Endothelial cell of umbilical vein (primary cell): ENCODE data around the gene ADGRD1. TPM values are rescaled to one million over a fixed set of nuclear protein-coding genes. Genes with fewer than 3 reads are reported as not detected.

ENCODE experiments used
- BruUV-seq: library from RNA; stranded (reverse); fragments of 400-500 nt; replicated peaks from 2 replicates; lab custom pipeline; 2021; lab: Mats Ljungman, UMichigan
- CTCF ChIA-PET: fragments of 300-600, 350-600 bp; sonication (Branson Sonifier 250); formaldehyde crosslinking; loops from one replicate; lab custom pipeline; 2021; ENCODE audit warnings: antibody characterized with exemption, inconsistent platforms; lab: Charles Lee
- POLR2A ChIA-PET: fragments of 300-600, 350-600 bp; sonication (Branson Sonifier 250); formaldehyde crosslinking; loops from one replicate; lab custom pipeline; 2021; ENCODE audit warnings: antibody characterized with exemption, inconsistent platforms; lab: Charles Lee
- DNase-seq: peaks from one replicate; pipeline ENCODE4 v3.0.0-alpha.2; 2011; ENCODE audit warnings: low read depth, low spot score
- FAIRE-seq: peaks from 2 replicates; lab custom pipeline; 2011; peaks lifted over from hg19 to GRCh38; lab: Jason Lieb, UNC
- H2AFZ ChIP-seq: 2 replicates; pipeline ENCODE4 v1.6.0; 2012; ENCODE audit warnings: low read depth, low read length, control low read depth, inconsistent platforms
- H3K27ac ChIP-seq: 2 replicates; pipeline ENCODE4 v1.5.1; 2011; ENCODE audit warnings: low read depth, mild to moderate bottlenecking, control low read depth, low read length, moderate library complexity; ENCODE audit not compliant: insufficient read depth
- H3K27me3 ChIP-seq, 2 experiments: 2 replicates each; pipeline versions ENCODE4 v1.6.0 to v1.6.1; 2011; ENCODE audit warnings: low read length in 2 of 2, mixed read lengths in 1 of 2; ENCODE audit not compliant: control insufficient read depth in 2 of 2, insufficient read depth in 2 of 2
- H3K36me3 ChIP-seq, 2 experiments: 2 replicates in 1 of 2; 3 replicates in 1 of 2; pipeline ENCODE4 v1.5.1; 2011; ENCODE audit warnings: low read length in 2 of 2, mild to moderate bottlenecking in 1 of 2, moderate library complexity in 1 of 2; ENCODE audit not compliant: control insufficient read depth in 2 of 2, insufficient read depth in 2 of 2; ENCODE audit errors: extremely low read depth in 1 of 2
- H3K4me1 ChIP-seq: 3 replicates; pipeline ENCODE4 v1.5.1; 2011; ENCODE audit warnings: mild to moderate bottlenecking, low read length; ENCODE audit not compliant: control insufficient read depth, insufficient read depth; ENCODE audit errors: extremely low read depth
- H3K4me2 ChIP-seq: 2 replicates; pipeline ENCODE4 v1.6.1; 2011; ENCODE audit warnings: low read length, control low read depth, mixed read lengths; ENCODE audit not compliant: insufficient read depth
- H3K4me3 ChIP-seq, 3 experiments: fragments of 200-600 bp in 1 of 3; sonication (generic), shearing (Covaris generic) in 1 of 3; replicated peaks in 1 of 3; 2 replicates each; pipeline ENCODE4 v1.5.1; 2011 to 2016; ENCODE audit warnings: control low read depth in 3 of 3, low read length in 3 of 3, mild to moderate bottlenecking in 2 of 3, inconsistent platforms in 1 of 3, low read depth in 1 of 3, moderate library complexity in 1 of 3; ENCODE audit not compliant: insufficient read depth in 1 of 3
- H3K79me2 ChIP-seq: 2 replicates; pipeline ENCODE4 v1.6.0; 2012; ENCODE audit warnings: low read length, inconsistent platforms; ENCODE audit not compliant: control insufficient read depth, insufficient read depth
- H3K9ac ChIP-seq: replicated peaks from 2 replicates; pipeline ENCODE3; 2011; ENCODE audit warnings: low read length, control low read depth; ENCODE audit not compliant: insufficient read depth; ENCODE audit errors: extremely low read depth
- H3K9me1 ChIP-seq: replicated peaks from 3 replicates; pipeline ENCODE4 v1.6.0; 2011; ENCODE audit warnings: mild to moderate bottlenecking, low read length; ENCODE audit not compliant: control insufficient read depth, insufficient read depth; ENCODE audit errors: extremely low read depth
- H3K9me3 ChIP-seq: replicated peaks from 2 replicates; pipeline ENCODE4 v1.5.1; 2012; ENCODE audit warnings: low read length, inconsistent platforms; ENCODE audit not compliant: control insufficient read depth, insufficient read depth
- H4K20me1 ChIP-seq: replicated peaks from 2 replicates; pipeline ENCODE3; 2011; ENCODE audit warnings: mild to moderate bottlenecking, low read length; ENCODE audit not compliant: control insufficient read depth, insufficient read depth; ENCODE audit errors: extremely low read depth
- JUN ChIP-seq: IDR thresholded peaks from 2 replicates; pipeline ENCODE4 v1.6.1; 2011; ENCODE audit warnings: borderline replicate concordance, low read depth; ENCODE audit not compliant: insufficient read length, insufficient read depth
- MYC ChIP-seq: IDR thresholded peaks from one replicate; pipeline ENCODE4 v1.6.1; 2011; ENCODE audit warnings: mild to moderate bottlenecking, low read depth, low read length
- POLR2A ChIP-seq: IDR thresholded peaks from 2 replicates; pipeline ENCODE4 v1.6.1; 2012; ENCODE audit warnings: low read depth, mild to moderate bottlenecking, control low read depth, low read length
- POLR2AphosphoS5 ChIP-seq: IDR thresholded peaks from 2 replicates; pipeline ENCODE4 v1.6.1; 2012; ENCODE audit warnings: low read depth, mild to moderate bottlenecking, control low read depth, low read length, moderate library complexity; ENCODE audit not compliant: insufficient read depth
- dilution Hi-C: fragments of 300-500 bp; cut with MboI; formaldehyde crosslinking; loops from one replicate; pipeline ENCODE4 v1.15.0; 2019; ENCODE audit warnings: low sequenced_read_pairs; ENCODE audit not compliant: extremely low pct_ligation_motif_present
- intact Hi-C: fragments of 100-400 bp; cut with micrococcal nuclease; formaldehyde crosslinking; loops from one replicate; pipeline ENCODE4 v1.10.0; 2022
- polyA plus RNA-seq, 4 experiments: library from polyadenylated mRNA; depleted of rRNA in 3 of 4; stranded (reverse) in 3 of 4; unstranded in 1 of 4; fragments of >200 nt; gene quantifications; 2 replicates each; pipeline versions ENCODE4 v1.2.1 to v1.2.3, GENCODE V29; 2011 to 2012; ENCODE audit warnings: missing spikeins in 1 of 4
- total RNA-seq: library from RNA; stranded (reverse); gene quantifications from 2 replicates; pipeline ENCODE4 v1.2.3, GENCODE V29; 2021
- TF ChIP-seq, protein P1 (sequence below), 2 donors: IDR thresholded peaks; 1 replicate in 1 of 2; 2 replicates in 1 of 2; pipeline ENCODE4 v1.5.1; 2011; ENCODE audit warnings: low read length in 2 of 2, mild to moderate bottlenecking in 2 of 2, moderate library complexity in 2 of 2, control low read depth in 1 of 2, inconsistent platforms in 1 of 2, low read depth in 1 of 2; ENCODE audit not compliant: insufficient read depth in 1 of 2; ENCODE audit errors: extremely low read depth in 1 of 2

Gene ADGRD1
- total and polyA plus RNA-seq, 2 donors (not counting 3 experiments of a cell fraction or from before 2014, with no cell fraction given): 0.07 TPM; not detected in 1

DNA sequence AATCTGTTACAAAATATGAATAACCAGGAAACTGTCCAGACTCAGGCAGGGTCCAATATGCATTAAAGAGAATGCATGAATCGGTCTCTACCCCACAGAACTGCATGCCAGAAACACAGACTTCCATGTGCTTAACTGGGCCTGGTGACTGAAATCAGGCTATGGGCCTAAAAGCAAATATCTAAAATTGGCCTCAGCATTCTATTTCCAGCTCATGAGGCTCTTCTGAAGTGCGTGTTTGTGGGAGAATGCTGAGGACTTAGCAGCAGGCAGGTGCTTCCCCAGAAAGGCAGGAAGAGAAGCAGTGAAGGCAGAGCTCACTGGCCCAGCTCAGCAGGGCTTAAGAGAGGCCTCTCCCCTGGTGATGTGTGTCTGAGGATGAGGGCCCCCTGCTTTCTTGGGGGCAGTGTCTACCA lies 48.5 kb downstream of the ADGRD1 start:
- no peaks in the 10 kb centered on the region for H3K36me3 ChIP-seq
- no peaks in the 10 kb centered on the region for H3K79me2 ChIP-seq
- no peak overlapping the region for H2AFZ ChIP-seq
- H3K9me1 ChIP-seq: no peaks in the 10 kb centered on the region
- FAIRE-seq (no peak), DNase-seq (no peak)
- H3K9ac ChIP-seq: no peak overlapping the region
- no TSS peak for BruUV-seq
- H3K4me2 ChIP-seq: no peak overlapping the region
- H3K4me1 ChIP-seq: no peaks in the 10 kb centered on the region
- H3K4me3 ChIP-seq: no peak overlapping the region
- dilution Hi-C loops: no loop called here
- TF ChIP-seq JUN: no peak
- TF ChIP-seq MYC: no peak
- no peaks in the 10 kb centered on the region for H3K9me3 ChIP-seq
- POLR2A ChIA-PET: no interaction called here
- CTCF ChIA-PET: no interaction called here
- H3K27me3 ChIP-seq: no peaks in the 10 kb centered on the region
- no peak overlapping the region for H3K27ac ChIP-seq
- intact Hi-C loops: no loop called here
- H4K20me1 ChIP-seq: no peaks in the 10 kb centered on the region

DNA sequence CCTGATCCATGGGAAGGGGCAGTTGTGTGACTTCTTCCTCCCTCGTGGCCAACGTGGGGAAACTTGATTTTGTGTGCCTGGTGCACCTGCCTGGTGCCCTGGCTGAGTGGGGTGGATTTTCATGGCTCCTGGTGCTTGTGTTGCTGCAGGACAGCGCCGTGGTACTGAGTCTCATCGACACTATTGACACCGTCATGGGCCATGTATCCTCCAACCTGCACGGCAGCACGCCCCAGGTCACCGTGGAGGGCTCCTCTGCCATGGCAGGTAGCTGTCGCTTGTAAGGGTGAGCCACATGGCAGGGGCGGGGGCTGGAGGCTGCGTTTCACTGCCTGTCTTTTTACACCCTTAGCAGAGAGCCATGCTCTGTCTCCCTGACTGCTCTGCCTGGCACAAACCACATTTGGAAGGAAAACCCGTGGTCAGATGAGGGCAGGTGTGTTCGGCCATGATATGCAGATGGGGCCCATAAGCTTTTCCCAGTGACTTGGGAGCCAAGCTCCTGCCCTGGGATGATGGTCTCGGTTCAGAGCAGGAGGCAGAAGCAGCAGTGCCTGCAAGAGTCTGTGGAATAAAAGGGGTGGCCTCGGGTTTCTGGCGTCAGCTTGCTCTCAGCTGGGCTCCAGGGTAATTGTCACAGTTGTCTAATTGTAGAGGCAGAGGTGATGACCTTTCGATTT lies 49.5 kb downstream of the ADGRD1 start:
- H3K4me2 ChIP-seq: no peak overlapping the region
- H3K27ac ChIP-seq: no peak overlapping the region
- no peaks in the 10 kb centered on the region for H3K79me2 ChIP-seq
- ChIA-PET CTCF (no interaction called here), POLR2A (no interaction called here)
- BruUV-seq: no TSS peak
- H4K20me1 ChIP-seq: no peaks in the 10 kb centered on the region
- FAIRE-seq (no peak), DNase-seq (no peak)
- H3K27me3 ChIP-seq: no peaks in the 10 kb centered on the region
- H3K9ac ChIP-seq: no peak overlapping the region
- H3K9me1 ChIP-seq: no peaks in the 10 kb centered on the region
- dilution Hi-C loops (no loop called here), intact Hi-C loops (no loop called here)
- H2AFZ ChIP-seq: no peak overlapping the region
- H3K36me3 ChIP-seq: no peaks in the 10 kb centered on the region
- TF ChIP-seq, protein P1, sequence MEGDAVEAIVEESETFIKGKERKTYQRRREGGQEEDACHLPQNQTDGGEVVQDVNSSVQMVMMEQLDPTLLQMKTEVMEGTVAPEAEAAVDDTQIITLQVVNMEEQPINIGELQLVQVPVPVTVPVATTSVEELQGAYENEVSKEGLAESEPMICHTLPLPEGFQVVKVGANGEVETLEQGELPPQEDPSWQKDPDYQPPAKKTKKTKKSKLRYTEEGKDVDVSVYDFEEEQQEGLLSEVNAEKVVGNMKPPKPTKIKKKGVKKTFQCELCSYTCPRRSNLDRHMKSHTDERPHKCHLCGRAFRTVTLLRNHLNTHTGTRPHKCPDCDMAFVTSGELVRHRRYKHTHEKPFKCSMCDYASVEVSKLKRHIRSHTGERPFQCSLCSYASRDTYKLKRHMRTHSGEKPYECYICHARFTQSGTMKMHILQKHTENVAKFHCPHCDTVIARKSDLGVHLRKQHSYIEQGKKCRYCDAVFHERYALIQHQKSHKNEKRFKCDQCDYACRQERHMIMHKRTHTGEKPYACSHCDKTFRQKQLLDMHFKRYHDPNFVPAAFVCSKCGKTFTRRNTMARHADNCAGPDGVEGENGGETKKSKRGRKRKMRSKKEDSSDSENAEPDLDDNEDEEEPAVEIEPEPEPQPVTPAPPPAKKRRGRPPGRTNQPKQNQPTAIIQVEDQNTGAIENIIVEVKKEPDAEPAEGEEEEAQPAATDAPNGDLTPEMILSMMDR (IDR thresholded peaks at IDR 0.05; ENCODE audit: extremely low read depth in 1 of 2, insufficient read depth in 1 of 2, low read depth in 1 of 2, low read length in 2 of 2): no peak
- no peak for TF ChIP-seq POLR2AphosphoS5
- no peak for TF ChIP-seq POLR2A
- H3K9me3 ChIP-seq: no peaks in the 10 kb centered on the region
- no peaks in the 10 kb centered on the region for H3K4me1 ChIP-seq
- H3K4me3 ChIP-seq: no peak overlapping the region
